Stomach (tissue), 9 donors: Measurements from ENCODE around the gene INAVA. TPM values are rescaled to one million over a fixed set of nuclear protein-coding genes. Genes with fewer than 3 reads are reported as not detected.
A peak's percentile ranks its signal among the peaks of the same experiment; 100 is the strongest.

Experiments used
- DNase-seq, 2 donors: peaks; one replicate each; pipeline versions ENCODE4 v3.0.0 to v3.0.0-alpha.2; 2013 to 2019
- H3K27ac ChIP-seq, 5 donors: fragments of 200-600 bp in 4 of 5; sonication (generic) in 4 of 5; one replicate each; pipeline ENCODE4 v1.5.1; 2013 to 2019; ENCODE audit warnings: mild to moderate bottlenecking in 1 of 5, moderate library complexity in 1 of 5
- H3K27me3 ChIP-seq, 3 donors: fragments of 200-600 bp; sonication (generic); one replicate each; pipeline ENCODE4 v1.5.1; 2017 to 2019; ENCODE audit warnings: mixed run types in 1 of 3
- H3K36me3 ChIP-seq, 4 donors: fragments of 200-600 bp; sonication (generic); 1 replicate in 3 of 4; 2 replicates in 1 of 4; pipeline ENCODE4 v1.5.1; 2016 to 2019
- H3K4me1 ChIP-seq, 4 donors: fragments of 200-600 bp; sonication (generic); one replicate each; pipeline ENCODE4 v1.5.1; 2016 to 2019
- H3K4me3 ChIP-seq, 4 donors: fragments of 200-600 bp; sonication (generic) in 3 of 4; one replicate each; pipeline ENCODE4 v1.5.1; 2016 to 2019; ENCODE audit warnings: mild to moderate bottlenecking in 1 of 4
- H3K9me3 ChIP-seq, 4 donors: fragments of 200-600 bp; sonication (generic); one replicate each; pipeline ENCODE4 v1.5.1; 2016 to 2019
- CTCF ChIP-seq, 7 experiments: fragments of 450-650 bp in 4 of 7; fragments of 200-600 bp in 3 of 7; sonication (generic) in 3 of 7; IDR thresholded peaks; one replicate each; pipeline ENCODE4 v1.5.1; 2016 to 2019; ENCODE audit warnings: antibody characterized with exemption in 7 of 7, control low read depth in 2 of 7, mild to moderate bottlenecking in 1 of 7
- EP300 ChIP-seq: sonication (generic); formaldehyde crosslinking; IDR thresholded peaks from one replicate; pipeline ENCODE4 v1.6.1; 2017; ENCODE audit warnings: antibody characterized with exemption
- POLR2A ChIP-seq, 4 donors: fragments of 450-650 bp; IDR thresholded peaks; one replicate each; pipeline ENCODE4 v1.6.1; 2016; ENCODE audit warnings: antibody characterized with exemption in 4 of 4, control low read depth in 2 of 4, mild to moderate bottlenecking in 1 of 4, moderate library complexity in 1 of 4
- POLR2AphosphoS5 ChIP-seq, 3 donors: sonication (generic); formaldehyde crosslinking; IDR thresholded peaks; one replicate each; pipeline ENCODE4 v1.6.1; 2016; ENCODE audit warnings: antibody characterized with exemption in 3 of 3
- WGBS, 5 donors: extraction: QIAGEN DNeasy Blood & Tissue Kit in 3 of 5; methylation state at CpG; one replicate each; pipeline versions ENCODE4 v1.1.5 to v1.1.7; 2013 to 2018; 5-methylcytosine and 5-hydroxymethylcytosine counted together
- intact Hi-C: fragments of 100-400 bp; cut with DNase I; formaldehyde crosslinking; loops from one replicate; pipeline ENCODE4 v1.15.1; 2023; ENCODE audit warnings: low total_unique reads
- polyA plus RNA-seq, 3 donors: library from polyadenylated mRNA; stranded (reverse); fragments of 200-250 nt; gene quantifications; one replicate each; pipeline ENCODE4 v1.2.3, GENCODE V29; 2013
- total RNA-seq, 5 donors: library from RNA; depleted of rRNA; stranded (reverse); fragments of >200 nt; gene quantifications; one replicate each; pipeline versions ENCODE4 v1.1.0 to v1.2.3, GENCODE V29; 2014 to 2016
- donor health status: healthy with polysubstance abuse.
- donor health status: Bipolar disorder and iron deficiency.
- donor health status: healthy.

The INAVA gene
- total and polyA plus RNA-seq, 8 donors, result 11.3 to 184 (median 71.4) TPM

GRCh38 chr1:200869376-200869752 is 25.3 kb upstream of the INAVA start:
- 77 to 89% (median 84%) methylated on average over 5 of the region's 5 CpGs for WGBS, 5 donors

GRCh38 chr1:200869753-200870391 is 24.8 kb upstream of the INAVA start:
- Histone ChIP-seq H3K36me3 (no peaks in the 10 kb centered on the region), H3K27ac (peak overlapping the region in 2 of 5 donors; percentile 29 to 38), H3K9me3 (no peaks in the 10 kb centered on the region), H3K4me1 (peaks cover 12 to 29% (median 20%) of the 10 kb centered on the region in 4 donors), H3K4me3 (no peak overlapping the region), H3K27me3 (peaks cover 10 to 56% (median 30%) of the 10 kb centered on the region in 3 donors)
- intact Hi-C loops, result no loop called here
- no peak for TF ChIP-seq CTCF (IDR thresholded peaks at IDR 0.05)
- no peak for TF ChIP-seq POLR2A (IDR thresholded peaks at IDR 0.05)
- no peak for TF ChIP-seq EP300
- TF ChIP-seq POLR2AphosphoS5 (IDR thresholded peaks at IDR 0.05), result no peak
- 76 to 82% (median 81%) methylated on average over 8 to 9 of the region's 9 CpGs for WGBS, 5 donors
- no peak for DNase-seq

More at GRCh38 chr1:200869376-200869752, 25.3 kb upstream of the INAVA start:
- Histone ChIP-seq H3K4me1 (peaks cover 12 to 29% (median 20%) of the 10 kb centered on the region in 4 donors), H3K36me3 (no peaks in the 10 kb centered on the region), H3K27ac (peak overlapping the region in 2 of 5 donors; percentile 29 to 38), H3K27me3 (peaks cover 10 to 51% (median 30%) of the 10 kb centered on the region in 3 donors), H3K4me3 (no peak overlapping the region), H3K9me3 (no peaks in the 10 kb centered on the region)
- no peak for DNase-seq
- TF ChIP-seq CTCF (IDR thresholded peaks at IDR 0.05), result no peak
- TF ChIP-seq EP300, result no peak
- no peak for TF ChIP-seq POLR2AphosphoS5 (IDR thresholded peaks at IDR 0.05)
- no peak for TF ChIP-seq POLR2A (IDR thresholded peaks at IDR 0.05)
- intact Hi-C loops, result no loop called here

GRCh38 chr1:200872446-200873115 is 22.1 kb upstream of the INAVA start, which contains the start of gene GPR25:
Gene GPR25, plus strand, starts transcription at chr1:200872981. Its CDS starts 57 bp downstream, at chr1:200873038.
- intact Hi-C loops, result no loop called here
- TF ChIP-seq CTCF (IDR thresholded peaks at IDR 0.05), result no peak
- no peak for TF ChIP-seq EP300
- H3K27ac ChIP-seq, result peak within 1 kb of the TSS; percentile 34 to 60 (median 54)
- H3K27me3 ChIP-seq, result peaks cover 10 to 78% (median 30%) of the 10 kb centered on the region in 3 donors
- no peaks in the 10 kb centered on the region for H3K9me3 ChIP-seq
- DNase-seq, result no peak
- H3K36me3 ChIP-seq, result no peaks in the 10 kb centered on the region
- peaks cover 12 to 16% (median 15%) of the 10 kb centered on the region in 4 donors for H3K4me1 ChIP-seq
- H3K4me3 ChIP-seq, result peak within 1 kb of the TSS; percentile 31 to 49 (median 46)
- WGBS, 5 donors, result 66 to 82% (median 74%) methylated on average over 8 to 23 of the region's 23 CpGs

- no peak for TF ChIP-seq POLR2A (IDR thresholded peaks at IDR 0.05)
- no peak for TF ChIP-seq CTCF (IDR thresholded peaks at IDR 0.05)
- Histone ChIP-seq H3K9me3 (no peaks in the 10 kb centered on the region), H3K27me3 (peaks cover 10 to 84% (median 30%) of the 10 kb centered on the region in 3 donors), H3K4me3 (peak overlapping the region; percentile 31 to 49 (median 46)), H3K4me1 (peaks cover 12 to 16% (median 15%) of the 10 kb centered on the region in 4 donors), H3K27ac (peak overlapping the region; percentile 34 to 60 (median 54)), H3K36me3 (no peaks in the 10 kb centered on the region)
- DNase-seq, result peak; percentile 38 to 84
- 0 to 8% (median 4%) methylated on average over 1 to 61 of the region's 61 CpGs for WGBS, 5 donors
- intact Hi-C loops, result no loop called here
Measured at GRCh38 chr1:200873116-200873670, 21.5 kb upstream of the INAVA start.
